Gastrocnemius medialis (tissue), 4 donors: ENCODE measurements around the gene LRMDA. TPM values are rescaled to one million over a fixed set of nuclear protein-coding genes. Genes with fewer than 3 reads are reported as not detected.

Source experiments
- ATAC-seq, 2 donors: fragments of 150-250 bp; one replicate each; pipeline ENCODE4 v1.9.1; 2016
- DNase-seq, 2 donors: peaks; one replicate each; pipeline ENCODE4 v3.0.0-alpha.2; 2019
- H3K27ac ChIP-seq, 4 donors: fragments of 200-600 bp; sonication (generic); 1 replicate in 1 of 4; 2 replicates in 3 of 4; pipeline ENCODE4 v1.5.1; 2016 to 2018; ENCODE audit warnings: mild to moderate bottlenecking in 2 of 4, moderate library complexity in 1 of 4
- H3K27me3 ChIP-seq, 3 donors: fragments of 200-600 bp; sonication (generic) in 2 of 3; 1 replicate in 1 of 3; 2 replicates in 2 of 3; pipeline versions ENCODE4 v1.5.1 to v1.6.0; 2016 to 2019; ENCODE audit warnings: mild to moderate bottlenecking in 1 of 3, moderate library complexity in 1 of 3
- H3K36me3 ChIP-seq, 2 donors: fragments of 200-600 bp; sonication (generic) in 1 of 2; one replicate each; pipeline ENCODE4 v1.5.1; 2017 to 2018
- H3K4me1 ChIP-seq, 2 donors: fragments of 200-600 bp; sonication (generic) in 1 of 2; one replicate each; pipeline ENCODE4 v1.5.1; 2016 to 2017; ENCODE audit warnings: mild to moderate bottlenecking in 2 of 2
- H3K4me3 ChIP-seq, 4 donors: fragments of 200-600 bp; sonication (generic) in 3 of 4; 1 replicate in 1 of 4; 2 replicates in 3 of 4; pipeline ENCODE4 v1.5.1; 2016 to 2019; ENCODE audit warnings: mild to moderate bottlenecking in 2 of 4
- H3K9me3 ChIP-seq, 3 donors: fragments of 200-600 bp; sonication (generic) in 2 of 3; 1 replicate in 1 of 3; 2 replicates in 2 of 3; pipeline ENCODE4 v1.5.1; 2016 to 2019
- CTCF ChIP-seq, 5 experiments: fragments of 450-650 bp in 3 of 5; fragments of 200-600 bp in 2 of 5; sonication (generic) in 2 of 5; IDR thresholded peaks in 4 of 5; conservative IDR thresholded peaks in 1 of 5; 1 replicate in 4 of 5; 2 replicates in 1 of 5; pipeline ENCODE4 v1.5.1; 2016 to 2019; ENCODE audit warnings: antibody characterized with exemption in 5 of 5, mild to moderate bottlenecking in 3 of 5, moderate library complexity in 3 of 5
- POLR2A ChIP-seq, 2 donors: fragments of 450-650 bp; IDR thresholded peaks; one replicate each; pipeline ENCODE4 v1.6.1; 2017; ENCODE audit warnings: antibody characterized with exemption in 2 of 2, mild to moderate bottlenecking in 2 of 2, moderate library complexity in 2 of 2
- in situ Hi-C, 4 donors: fragments of 200-750 bp; cut with MboI; loops; one replicate each; pipeline versions ENCODE4 v1.15.0 to v1.8.0; 2017; ENCODE audit warnings: low sequenced_read_pairs in 4 of 4
- intact Hi-C: fragments of 100-400 bp; cut with DNase I; formaldehyde crosslinking; loops from one replicate; pipeline ENCODE4 v1.15.1; 2023; ENCODE audit warnings: low total_unique reads
- total RNA-seq, 4 donors: library from RNA; depleted of rRNA; stranded (reverse); fragments of >200 nt; gene quantifications; one replicate each; pipeline versions ENCODE4 v1.1.0 to v1.2.3, GENCODE V29; 2016

The LRMDA gene
- total RNA-seq, 4 donors from 2014 or later = 0.80 to 4.5 (median 1.4) TPM

GRCh38 chr10:75940742-75941141 lies 509.3 kb downstream of the LRMDA start:
- no peak overlapping the region for H3K4me3 ChIP-seq
- ATAC-seq (no peak), DNase-seq (no peak)
- H3K4me1 ChIP-seq = no peaks in the 10 kb centered on the region
- no peaks in the 10 kb centered on the region for H3K36me3 ChIP-seq
- H3K27me3 ChIP-seq = peaks cover 0 to 2% (median 0%) of the 10 kb centered on the region in 3 donors
- H3K27ac ChIP-seq = no peak overlapping the region
- TF ChIP-seq POLR2A (IDR thresholded peaks at IDR 0.05) (no peak), CTCF (IDR thresholded peaks at IDR 0.05 in 4 of 5, conservative IDR thresholded peaks at IDR 0.05 in 1 of 5) (no peak)
- intact Hi-C loops (no loop called here), in situ Hi-C loops (no loop called here)
- H3K9me3 ChIP-seq = no peaks in the 10 kb centered on the region

DNA sequence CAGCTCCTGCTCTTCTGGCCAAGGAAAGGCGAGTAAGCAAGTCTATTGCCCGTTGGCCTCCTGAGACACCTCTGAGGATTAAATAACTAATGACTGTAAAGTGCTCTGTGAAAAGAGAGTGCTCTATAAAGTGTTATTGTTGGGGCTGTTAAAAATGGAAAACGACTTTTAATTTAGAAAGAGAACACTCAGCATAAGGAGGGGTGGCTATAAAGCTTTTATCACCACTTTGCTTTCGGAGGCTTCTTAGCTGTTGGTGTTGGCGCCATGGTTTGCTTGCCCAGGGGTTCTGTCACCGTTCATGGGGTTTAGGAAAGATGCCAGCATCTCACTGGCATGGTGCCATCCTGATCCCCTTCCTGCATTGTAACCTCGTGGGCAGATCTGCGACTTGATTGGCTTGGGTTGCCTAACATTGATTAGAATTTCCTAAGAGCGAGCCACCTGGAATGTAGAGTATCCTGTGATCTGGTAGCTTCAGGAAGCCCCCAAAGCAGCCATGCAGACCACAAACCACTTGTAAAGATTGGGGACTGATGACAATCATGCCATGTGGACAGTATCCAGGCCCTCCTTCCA lies 509.9 kb downstream of the LRMDA start:
- TF ChIP-seq POLR2A (IDR thresholded peaks at IDR 0.05) (no peak), CTCF (IDR thresholded peaks at IDR 0.05 in 4 of 5, conservative IDR thresholded peaks at IDR 0.05 in 1 of 5) (no peak)

DNA sequence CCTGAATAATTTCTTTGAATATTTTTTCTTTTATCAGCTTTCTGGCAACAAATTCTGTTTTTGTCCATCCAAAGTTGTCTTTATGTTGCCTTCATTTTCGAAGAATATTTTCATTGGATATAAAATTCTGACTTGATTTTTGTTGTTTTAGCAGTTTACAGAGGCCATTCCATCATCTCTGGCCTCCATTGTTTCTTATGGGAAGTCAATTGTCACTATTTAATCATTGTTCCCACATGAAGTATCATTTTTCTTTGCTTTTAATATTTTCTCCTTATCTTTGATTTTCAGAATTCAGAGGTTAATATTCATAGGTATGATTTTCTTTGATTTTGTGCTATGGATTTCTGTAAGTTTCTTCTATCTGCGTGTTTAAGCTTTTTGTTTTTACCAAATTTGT lies 512.6 kb downstream of the LRMDA start:
- H3K4me3 ChIP-seq = no peak overlapping the region
- intact Hi-C loops = no loop called here
- ATAC-seq = no peak

More for the DNA sequence above, 509.9 kb downstream of the LRMDA start:
- H3K27me3 ChIP-seq = peaks cover 0 to 2% (median 0%) of the 10 kb centered on the region in 3 donors
- ATAC-seq (no peak), DNase-seq (no peak)
- in situ Hi-C loops = no loop called here
- H3K4me3 ChIP-seq = no peak overlapping the region
- intact Hi-C loops = no loop called here
- H3K9me3 ChIP-seq = no peaks in the 10 kb centered on the region
- H3K27ac ChIP-seq = no peak overlapping the region
- H3K36me3 ChIP-seq = no peaks in the 10 kb centered on the region
- no peaks in the 10 kb centered on the region for H3K4me1 ChIP-seq

GRCh38 chr10:75948583-75948982 lies 517.2 kb downstream of the LRMDA start:
- Histone ChIP-seq H3K9me3 (no peaks in the 10 kb centered on the region), H3K27me3 (no peaks in the 10 kb centered on the region), H3K4me1 (no peaks in the 10 kb centered on the region), H3K27ac (no peak overlapping the region), H3K36me3 (no peaks in the 10 kb centered on the region), H3K4me3 (no peak overlapping the region)
- ATAC-seq (no peak), DNase-seq (no peak)
- in situ Hi-C loops (no loop called here), intact Hi-C loops (no loop called here)
- TF ChIP-seq POLR2A (IDR thresholded peaks at IDR 0.05) (no peak), CTCF (IDR thresholded peaks at IDR 0.05 in 4 of 5, conservative IDR thresholded peaks at IDR 0.05 in 1 of 5) (no peak)

More for the DNA sequence above, 512.6 kb downstream of the LRMDA start:
- TF ChIP-seq CTCF (IDR thresholded peaks at IDR 0.05 in 4 of 5, conservative IDR thresholded peaks at IDR 0.05 in 1 of 5) (no peak), POLR2A (IDR thresholded peaks at IDR 0.05) (no peak)
- in situ Hi-C loops = no loop called here
- no peaks in the 10 kb centered on the region for H3K4me1 ChIP-seq
- peaks cover 0 to 2% (median 0%) of the 10 kb centered on the region in 3 donors for H3K27me3 ChIP-seq
- H3K27ac ChIP-seq = no peak overlapping the region
- H3K9me3 ChIP-seq = no peaks in the 10 kb centered on the region
- no peak for DNase-seq
- H3K36me3 ChIP-seq = no peaks in the 10 kb centered on the region

GRCh38 chr10:75950307-75950706 lies 518.9 kb downstream of the LRMDA start:
- Histone ChIP-seq H3K4me1 (no peaks in the 10 kb centered on the region), H3K27me3 (no peaks in the 10 kb centered on the region), H3K27ac (no peak overlapping the region), H3K4me3 (no peak overlapping the region), H3K36me3 (no peaks in the 10 kb centered on the region), H3K9me3 (no peaks in the 10 kb centered on the region)
- intact Hi-C loops = no loop called here
- DNase-seq = no peak
- no peak for ATAC-seq
- TF ChIP-seq CTCF (IDR thresholded peaks at IDR 0.05 in 4 of 5, conservative IDR thresholded peaks at IDR 0.05 in 1 of 5) (no peak), POLR2A (IDR thresholded peaks at IDR 0.05) (no peak)
- in situ Hi-C loops = no loop called here
